OCI-LY1 (cell line): ENCODE results near the gene IGSF9B.

Source experiments
- H2AFZ ChIP-seq: fragments of 200-600 bp; sonication (generic), shearing (Covaris generic); 2 replicates; pipeline ENCODE4 v1.6.0; 2014; ENCODE audit warnings: antibody characterized with exemption, mild to moderate bottlenecking, low read length
- H3F3A ChIP-seq: fragments of 200-600 bp; sonication (generic), shearing (Covaris generic); 2 replicates; pipeline ENCODE4 v1.6.0; 2014; ENCODE audit warnings: mild to moderate bottlenecking, antibody characterized with exemption, low read length, moderate library complexity; ENCODE audit not compliant: insufficient read depth
- H3K27ac ChIP-seq: fragments of 200-600 bp; sonication (generic); 2 replicates; pipeline ENCODE4 v1.5.1; 2014; ENCODE audit warnings: low read length, mixed run types, mild to moderate bottlenecking, low read depth; ENCODE audit not compliant: poor library complexity, severe bottlenecking
- H3K27me3 ChIP-seq: fragments of 200-600 bp; sonication (generic); 2 replicates; pipeline ENCODE4 v1.6.0; 2014; ENCODE audit warnings: antibody characterized with exemption, mild to moderate bottlenecking, low read length, moderate library complexity; ENCODE audit not compliant: insufficient read depth
- H3K36me3 ChIP-seq: fragments of 200-600 bp; sonication (generic); 2 replicates; pipeline ENCODE4 v1.6.1; 2014; ENCODE audit warnings: mild to moderate bottlenecking, antibody characterized with exemption, low read length, moderate library complexity, mixed read lengths; ENCODE audit not compliant: insufficient read depth
- H3K4me1 ChIP-seq: fragments of 200-600 bp; sonication (generic); 2 replicates; pipeline ENCODE4 v1.5.1; 2014; ENCODE audit warnings: mild to moderate bottlenecking, low read length, moderate library complexity; ENCODE audit not compliant: insufficient read depth, severe bottlenecking
- H3K4me2 ChIP-seq: fragments of 200-600 bp; sonication (generic), shearing (Covaris generic); 2 replicates; pipeline ENCODE4 v1.6.1; 2014; ENCODE audit warnings: low read length
- H3K4me3 ChIP-seq: fragments of 200-600 bp; sonication (generic); 2 replicates; pipeline ENCODE4 v1.5.1; 2014; ENCODE audit warnings: low read length, low read depth, mild to moderate bottlenecking, mixed read lengths; ENCODE audit not compliant: poor library complexity, severe bottlenecking
- H3K79me2 ChIP-seq: fragments of 200-600 bp; shearing (Covaris generic); 2 replicates; pipeline ENCODE4 v1.6.1; 2016; ENCODE audit warnings: mixed run types, low read length, mixed read lengths; ENCODE audit not compliant: insufficient read depth
- H3K9ac ChIP-seq: fragments of 200-600 bp; sonication (generic), shearing (Covaris generic); 2 replicates; pipeline ENCODE4 v1.6.1; 2014; ENCODE audit warnings: mild to moderate bottlenecking, low read length, mixed read lengths
- H3K9me2 ChIP-seq: fragments of 200-600 bp; sonication (generic), shearing (Covaris generic); 2 replicates; pipeline ENCODE4 v1.6.1; 2014; ENCODE audit warnings: low read depth, mild to moderate bottlenecking, low read length, mixed read lengths
- H3K9me3 ChIP-seq: fragments of 200-600 bp; shearing (Covaris generic); 2 replicates; pipeline ENCODE4 v1.6.1; 2014; ENCODE audit warnings: low read length, mixed read lengths
- H4K20me1 ChIP-seq: fragments of 200-600 bp; sonication (generic), shearing (Covaris generic); 2 replicates; pipeline ENCODE4 v1.6.0; 2016; ENCODE audit warnings: mild to moderate bottlenecking, low read length; ENCODE audit not compliant: insufficient read depth
- CTCF ChIP-seq: fragments of 200-600 bp; sonication (generic), shearing (Covaris generic); IDR thresholded peaks from 2 replicates; pipeline ENCODE4 v1.5.1; 2017; ENCODE audit warnings: mild to moderate bottlenecking, antibody characterized with exemption, low read length, moderate library complexity, mixed read lengths
- EZH2 ChIP-seq: fragments of 200-600 bp; sonication (generic), shearing (Covaris generic); IDR thresholded peaks from 2 replicates; pipeline ENCODE4 v1.8.0; 2017; ENCODE audit warnings: borderline replicate concordance, mixed run types, mild to moderate bottlenecking, antibody characterized with exemption, low read length, moderate library complexity, mixed read lengths

The IGSF9B gene

DNA sequence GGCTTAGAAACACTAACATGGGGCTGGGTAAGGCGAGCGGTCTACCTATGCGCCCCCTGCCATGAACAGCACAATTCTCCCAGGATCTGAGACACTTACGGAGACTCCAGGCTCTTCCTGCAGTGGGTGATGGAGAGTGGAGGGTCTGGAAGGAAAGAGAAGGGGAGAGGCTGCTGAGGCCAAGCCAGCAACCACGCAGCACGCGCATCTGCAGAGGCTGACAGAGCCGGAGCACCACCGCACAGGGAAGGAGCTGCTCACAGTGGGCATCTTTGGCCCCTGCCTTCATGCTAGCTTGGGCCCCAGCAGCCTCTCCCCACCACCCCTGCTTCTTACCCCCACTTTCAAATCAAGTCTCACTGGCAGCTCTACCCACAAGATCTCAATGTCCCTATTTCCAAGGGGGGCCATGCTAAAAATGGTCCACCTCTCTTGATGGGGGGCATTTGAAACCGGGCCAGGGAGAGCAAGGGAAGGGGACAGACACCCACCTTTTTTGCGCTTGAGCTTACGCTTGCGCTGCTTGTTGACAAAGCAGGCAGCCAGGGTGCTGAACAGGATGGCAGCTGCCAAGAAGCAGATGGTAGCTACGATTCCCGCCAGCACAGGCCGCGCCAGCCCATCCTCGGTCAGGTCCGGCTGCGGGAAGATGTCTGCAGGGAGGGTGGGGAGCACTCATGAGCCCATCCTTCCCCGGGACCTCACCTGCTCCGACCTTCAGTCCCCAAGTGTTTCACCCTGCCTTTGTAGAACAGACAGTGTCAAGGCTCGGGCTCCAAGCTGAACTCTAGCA is 34.5 kb downstream of the IGSF9B start:
- Histone ChIP-seq H3K9me3 (no peaks in the 10 kb centered on the region), H3K4me2 (no peak overlapping the region), H3K27ac (no peak overlapping the region), H3K79me2 (no peaks in the 10 kb centered on the region), H3K4me1 (no peaks in the 10 kb centered on the region), H3K9ac (no peak overlapping the region), H3K36me3 (no peaks in the 10 kb centered on the region), H3F3A (no peaks in the 10 kb centered on the region), H3K4me3 (no peak overlapping the region), H2AFZ (no peak overlapping the region), H3K27me3 (no peaks in the 10 kb centered on the region), H4K20me1 (no peaks in the 10 kb centered on the region), H3K9me2 (no peaks in the 10 kb centered on the region)
- no peak for TF ChIP-seq CTCF
- no peak for TF ChIP-seq EZH2

DNA sequence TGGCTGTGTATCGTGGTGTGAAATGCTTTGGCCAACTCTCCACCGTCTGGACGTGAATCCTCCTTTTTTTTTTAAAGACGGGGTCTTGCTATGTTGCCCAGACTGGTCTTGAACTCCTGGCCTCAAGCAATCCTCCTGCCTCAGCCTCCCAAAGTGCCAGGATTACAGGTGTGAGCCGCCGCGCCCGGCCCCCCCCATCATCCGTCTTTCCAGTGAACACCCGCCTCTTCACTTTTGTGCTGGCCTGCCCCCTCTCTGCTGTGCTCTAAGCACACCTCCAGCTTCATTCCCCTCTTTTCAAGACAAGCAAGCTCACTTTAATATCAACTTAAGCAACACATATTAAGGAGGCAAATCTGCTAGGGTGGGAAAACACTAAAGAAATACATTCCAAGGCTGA is 35.3 kb downstream of the IGSF9B start:
- TF ChIP-seq EZH2 (no peak), CTCF (no peak)
- Histone ChIP-seq H2AFZ (no peak overlapping the region), H3K4me3 (no peak overlapping the region), H3K9me2 (no peaks in the 10 kb centered on the region), H3K9ac (no peak overlapping the region), H3K4me2 (no peak overlapping the region), H3K36me3 (no peaks in the 10 kb centered on the region), H3K4me1 (no peaks in the 10 kb centered on the region), H3K9me3 (no peaks in the 10 kb centered on the region), H3F3A (no peaks in the 10 kb centered on the region), H3K27me3 (no peaks in the 10 kb centered on the region), H4K20me1 (no peaks in the 10 kb centered on the region), H3K27ac (no peak overlapping the region), H3K79me2 (no peaks in the 10 kb centered on the region)

DNA sequence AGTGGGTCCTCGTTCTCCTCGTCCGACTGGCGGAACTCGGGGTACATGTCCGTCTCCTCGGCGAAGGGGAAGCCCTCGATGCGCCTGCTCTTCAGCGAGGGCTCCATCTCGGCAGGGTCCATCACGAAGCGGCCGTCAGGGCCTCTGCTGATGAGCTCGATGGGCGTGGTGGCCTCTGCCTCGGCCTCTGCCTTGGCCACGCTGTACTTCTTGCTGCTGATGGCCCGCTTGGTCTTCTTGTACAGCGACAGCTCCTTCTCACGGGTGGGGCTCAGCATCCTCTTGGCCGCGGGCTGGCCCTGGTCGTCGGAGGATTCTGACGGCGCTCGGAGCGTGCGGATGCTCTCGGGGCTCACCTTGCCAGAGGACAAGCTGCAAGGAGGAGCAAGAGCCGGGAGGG is 35.7 kb downstream of the IGSF9B start:
- Histone ChIP-seq H3K27me3 (no peaks in the 10 kb centered on the region), H3K9me3 (no peaks in the 10 kb centered on the region), H3K4me3 (no peak overlapping the region), H3K79me2 (no peaks in the 10 kb centered on the region), H4K20me1 (no peaks in the 10 kb centered on the region), H3K27ac (no peak overlapping the region), H3K4me1 (no peaks in the 10 kb centered on the region), H3K4me2 (no peak overlapping the region), H3K9ac (no peak overlapping the region), H3K9me2 (no peaks in the 10 kb centered on the region), H3F3A (no peaks in the 10 kb centered on the region), H3K36me3 (no peaks in the 10 kb centered on the region), H2AFZ (no peak overlapping the region)
- TF ChIP-seq EZH2 (no peak), CTCF (no peak)
